CD1c-positive myeloid dendritic cell (primary cell): Measurements from ENCODE around the gene CDH13.

Source experiments
- DNase-seq: peaks from one replicate; pipeline ENCODE4 v3.0.0-alpha.2; 2016; ENCODE audit errors: extremely low spot score

Gene CDH13

DNA sequence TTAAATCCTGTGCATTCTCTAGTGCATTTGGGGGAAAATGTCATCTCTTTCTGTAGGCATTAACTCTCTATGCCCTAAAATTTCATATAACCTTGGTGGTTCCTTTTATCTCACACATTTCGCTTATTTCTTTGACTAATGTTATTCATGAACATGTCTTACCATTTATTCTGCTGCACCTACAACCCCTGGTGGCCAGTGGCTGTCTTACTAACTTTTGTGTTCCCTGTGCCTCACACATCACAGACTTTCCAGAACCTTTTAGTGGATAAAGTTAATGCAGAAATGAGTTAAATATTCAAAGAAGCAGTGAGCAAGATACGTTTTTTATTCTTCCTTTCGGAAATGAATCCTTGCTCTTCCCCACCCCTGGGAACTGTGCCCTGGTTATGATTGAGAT is 111.9 kb downstream of the CDH13 start:
- no peak for DNase-seq

- no peak for DNase-seq
Observed at GRCh38 chr16:82741073-82741615, 114.4 kb downstream of the CDH13 start.

GRCh38 chr16:82744958-82745357 is 118.2 kb downstream of the CDH13 start:
- DNase-seq, result no peak

DNA sequence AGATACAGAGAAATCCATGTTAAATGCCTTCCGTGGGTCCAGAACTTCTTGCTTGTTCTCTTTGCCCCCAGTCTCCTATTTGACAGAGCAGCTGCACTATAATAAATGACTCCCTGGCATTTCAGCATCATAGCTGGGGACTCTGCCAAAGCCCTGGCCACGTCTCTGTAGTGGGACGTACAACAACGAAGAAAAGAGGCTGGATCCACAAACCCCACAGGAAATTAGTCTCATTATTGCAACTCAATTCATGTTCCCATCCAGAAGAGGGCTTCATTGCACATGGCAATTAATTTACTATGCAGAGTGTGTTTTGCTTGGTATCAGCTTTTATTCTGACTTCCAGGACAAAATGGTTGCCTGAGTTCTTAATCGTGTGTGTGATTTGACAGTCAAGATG is 121.3 kb downstream of the CDH13 start:
- DNase-seq, result no peak

GRCh38 chr16:82750068-82750467 is 123.3 kb downstream of the CDH13 start:
- no peak for DNase-seq

- DNase-seq, result no peak
Observed at GRCh38 chr16:82751020-82751419, 124.3 kb downstream of the CDH13 start.

DNA sequence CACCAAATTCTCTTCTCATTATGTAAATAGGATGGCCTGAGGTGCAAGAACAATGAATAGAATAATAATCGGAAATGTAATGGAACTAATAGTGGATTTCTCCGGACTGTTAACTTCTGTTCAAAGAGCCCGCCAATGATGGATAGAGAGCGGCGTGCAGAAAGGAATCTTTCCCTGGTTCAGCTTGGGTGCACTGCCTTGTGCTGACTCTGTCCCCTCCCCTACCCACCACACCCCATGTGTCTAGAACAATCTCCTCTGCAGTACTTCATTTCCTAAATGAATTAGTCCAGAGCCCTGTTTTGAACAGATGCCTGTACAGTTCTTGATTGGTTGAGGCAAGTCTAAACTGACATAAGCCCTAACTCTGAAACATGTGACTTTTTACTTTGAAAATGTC is 125.4 kb downstream of the CDH13 start:
- no peak for DNase-seq

- no peak for DNase-seq
Observed at GRCh38 chr16:82753821-82754220, 127.1 kb downstream of the CDH13 start.

DNA sequence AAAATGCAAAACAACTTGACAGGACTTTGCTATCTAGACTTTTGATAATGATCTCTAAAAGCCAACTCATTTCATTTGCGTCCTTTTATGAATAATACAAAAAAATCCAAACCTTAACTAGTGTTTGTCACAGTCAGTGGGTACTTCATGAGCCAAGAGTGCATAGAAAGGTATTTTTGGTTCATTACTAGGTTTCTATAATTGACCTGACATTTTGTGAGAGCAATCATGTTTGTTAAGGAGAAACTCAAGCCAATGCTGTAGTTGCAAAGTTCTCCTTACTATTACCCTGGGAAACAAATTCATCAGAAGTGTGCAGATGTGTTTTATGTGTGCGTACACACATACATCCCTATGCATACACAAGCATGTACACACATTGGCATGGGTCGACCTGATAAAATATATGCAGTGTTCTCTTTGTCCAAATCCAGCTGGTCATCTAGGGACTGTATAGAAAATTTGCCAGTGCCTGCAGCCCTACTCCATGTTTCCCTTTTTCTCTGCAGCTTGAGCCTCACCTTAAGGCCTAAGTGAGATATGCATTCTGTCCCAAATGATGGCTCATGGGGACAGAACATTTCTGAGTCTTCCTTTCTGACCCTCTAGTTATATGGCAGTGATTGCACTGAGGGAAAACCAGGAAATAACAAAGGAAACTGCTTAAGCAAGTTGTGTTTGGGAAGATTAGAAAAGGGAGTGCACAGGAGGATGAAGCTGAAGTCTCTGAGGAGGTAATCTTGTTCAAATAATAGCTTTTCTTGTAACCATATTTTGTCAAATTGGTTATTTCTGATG is 128.1 kb downstream of the CDH13 start:
- DNase-seq, result no peak

DNA sequence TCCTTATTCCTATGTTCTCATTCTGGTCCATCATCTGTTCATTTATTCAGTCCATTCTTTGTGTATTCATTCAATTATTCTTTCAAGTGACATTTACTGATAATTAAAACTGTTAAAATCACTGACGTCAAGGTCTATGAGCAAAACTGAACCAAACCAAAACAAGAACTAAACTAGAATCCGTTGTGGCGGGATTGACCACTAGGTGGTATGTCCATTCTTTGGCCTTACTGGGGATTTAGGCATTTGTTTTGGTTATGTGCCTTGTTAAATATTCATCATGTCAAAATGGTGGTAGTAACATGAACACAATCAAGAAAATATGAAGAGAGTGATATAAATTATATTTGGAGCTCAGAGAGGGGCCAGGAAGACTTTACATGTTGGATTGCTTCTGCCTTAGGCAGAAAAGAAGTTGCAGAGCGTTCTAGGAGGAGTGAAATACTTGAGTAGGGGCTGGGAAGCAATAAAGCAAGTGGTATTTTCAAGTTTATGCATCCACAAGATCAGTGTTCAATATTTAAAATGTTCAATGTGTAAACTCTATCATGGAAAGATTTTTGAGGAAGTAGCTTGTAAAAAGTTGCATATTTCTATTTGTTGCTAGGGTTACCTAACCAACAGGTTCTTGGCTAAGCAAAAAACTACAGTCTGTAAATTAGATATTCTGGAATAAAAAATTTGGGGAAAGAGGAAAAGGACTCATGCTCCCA is 129.0 kb downstream of the CDH13 start:
- DNase-seq, result no peak

DNA sequence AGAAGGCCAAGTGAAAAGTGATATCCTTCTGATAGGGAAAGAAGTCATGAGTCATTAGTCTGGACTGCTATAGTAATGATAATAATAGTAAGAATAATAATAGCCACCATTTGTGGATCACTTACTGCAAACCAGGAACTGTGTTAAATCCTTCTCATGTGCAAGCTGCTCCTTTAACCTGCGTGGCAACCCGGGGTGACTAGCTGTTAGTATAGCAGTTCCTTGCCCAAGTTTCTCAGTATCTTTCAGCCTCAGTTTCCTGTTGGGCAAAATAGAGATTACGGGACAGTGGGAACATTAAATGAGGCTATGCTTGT is 129.5 kb downstream of the CDH13 start:
- DNase-seq, result no peak

DNA sequence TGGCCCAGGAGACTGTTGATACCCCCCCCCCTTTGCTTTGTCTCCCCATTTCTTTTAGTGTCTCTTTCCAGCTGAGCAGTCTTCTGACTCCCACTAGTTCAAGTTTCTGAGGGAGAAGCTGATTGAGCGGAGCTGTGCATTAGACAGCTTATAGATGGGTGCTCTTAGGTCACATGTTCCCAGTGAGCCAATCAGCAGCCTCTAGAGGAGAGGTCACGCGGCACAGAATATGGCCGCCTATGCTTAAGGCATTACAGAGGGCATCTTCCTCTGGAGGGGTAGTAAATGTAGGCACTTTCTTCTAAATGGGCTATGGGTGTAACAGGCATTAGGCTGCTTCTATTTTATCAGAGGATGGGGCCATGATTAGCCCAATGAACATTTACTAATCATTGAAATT is 131.6 kb downstream of the CDH13 start:
- no peak for DNase-seq

DNA sequence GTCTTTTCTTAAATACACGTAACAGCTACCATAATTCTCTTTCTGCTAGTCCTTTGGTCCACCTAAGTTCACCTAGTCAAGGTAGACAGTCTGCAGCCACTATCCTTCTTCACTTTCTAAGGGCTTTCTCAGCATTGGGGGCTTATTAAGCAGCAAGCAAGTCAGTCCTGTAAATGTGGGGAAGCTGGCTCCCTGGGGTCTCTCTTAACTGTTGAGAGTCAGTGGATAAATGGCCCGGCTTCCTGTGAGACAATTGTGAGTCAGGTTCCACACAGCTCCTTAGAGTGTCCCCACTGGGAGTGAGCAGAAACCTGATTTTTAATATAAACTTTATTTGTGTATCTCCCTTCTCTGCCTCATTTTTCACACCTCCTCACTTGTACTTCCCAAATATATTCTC is 132.1 kb downstream of the CDH13 start:
- DNase-seq, result no peak

DNA sequence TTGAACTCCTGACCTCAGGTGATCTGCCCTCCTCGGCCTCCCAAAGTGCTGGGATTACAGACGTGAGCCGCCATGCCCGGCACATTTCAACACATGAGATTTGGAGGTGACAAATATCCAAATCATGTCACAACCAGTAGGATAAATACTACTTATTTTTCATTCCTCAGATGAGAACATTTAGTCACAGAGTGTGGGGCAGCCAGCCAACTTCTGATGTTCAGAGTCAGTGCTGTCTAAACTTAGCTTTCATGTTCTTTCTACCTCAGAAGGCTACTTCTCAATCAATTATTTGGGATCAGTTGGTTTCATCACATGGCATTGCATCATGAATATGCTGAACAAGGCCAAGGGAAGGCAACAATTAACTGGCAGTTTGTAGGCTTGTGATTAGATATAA is 134.5 kb downstream of the CDH13 start:
- DNase-seq, result no peak

- DNase-seq, result no peak
Observed at GRCh38 chr16:82761858-82762257, 135.1 kb downstream of the CDH13 start.

- no peak for DNase-seq
Observed at GRCh38 chr16:82763371-82763770, 136.6 kb downstream of the CDH13 start.

DNA sequence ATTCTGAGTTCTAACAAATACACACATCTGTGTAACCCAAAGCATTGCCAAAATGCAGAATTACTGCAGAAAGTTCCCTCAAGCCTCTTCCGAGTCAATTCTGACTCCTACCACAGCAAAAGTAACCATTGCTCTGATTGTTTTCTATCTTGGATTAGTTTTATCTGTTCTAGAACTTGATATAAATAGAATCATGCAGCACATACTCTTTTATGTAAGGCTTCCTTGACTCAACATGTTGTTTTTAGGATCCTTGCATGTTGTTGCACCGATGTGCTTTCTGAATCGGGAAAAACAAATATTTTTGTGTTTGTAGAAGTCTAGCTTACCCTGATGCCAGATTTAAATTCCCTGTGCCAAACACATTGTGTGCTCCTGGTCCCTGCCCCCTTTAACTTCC is 140.4 kb downstream of the CDH13 start:
- no peak for DNase-seq

DNA sequence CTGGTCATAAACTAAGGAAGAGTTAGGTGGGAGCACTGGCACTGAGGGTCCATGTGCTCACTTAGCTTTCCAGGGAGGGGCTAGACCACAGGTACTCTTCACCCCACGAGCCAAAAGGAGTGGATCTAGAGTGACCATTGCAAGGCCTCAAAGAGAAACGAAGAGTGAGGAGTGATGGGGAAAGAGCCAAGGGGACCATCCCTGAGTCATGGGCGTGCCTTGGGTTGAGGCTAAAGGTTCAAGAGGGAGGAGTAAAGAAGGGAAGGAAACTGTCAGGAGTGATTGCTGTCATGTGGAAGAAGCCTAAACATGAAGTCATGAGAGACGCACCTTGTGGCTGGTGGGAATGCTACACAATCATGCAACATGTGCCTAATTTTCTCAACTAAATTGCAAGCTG is 141.0 kb downstream of the CDH13 start:
- no peak for DNase-seq

GRCh38 chr16:82769845-82770244 is 143.1 kb downstream of the CDH13 start:
- DNase-seq, result no peak

DNA sequence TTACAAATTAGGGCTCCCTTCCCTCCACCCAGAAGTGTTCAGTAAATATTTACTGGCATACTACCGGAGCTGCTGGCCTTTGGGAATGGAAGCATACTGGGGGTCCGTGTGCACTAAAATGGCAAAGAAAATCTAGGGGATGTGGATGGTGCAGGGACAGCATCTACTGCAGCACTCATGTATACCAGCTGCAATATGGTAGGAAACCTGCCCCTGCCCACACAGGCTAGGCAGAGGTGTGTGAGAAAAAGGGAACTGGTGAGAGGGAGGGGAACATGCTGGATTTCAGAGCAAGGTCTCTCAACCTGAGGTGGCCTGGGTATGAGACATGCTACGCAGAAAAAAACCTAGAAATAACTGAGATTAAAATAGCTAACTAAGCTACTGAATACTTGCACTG is 145.4 kb downstream of the CDH13 start:
- no peak for DNase-seq

DNA sequence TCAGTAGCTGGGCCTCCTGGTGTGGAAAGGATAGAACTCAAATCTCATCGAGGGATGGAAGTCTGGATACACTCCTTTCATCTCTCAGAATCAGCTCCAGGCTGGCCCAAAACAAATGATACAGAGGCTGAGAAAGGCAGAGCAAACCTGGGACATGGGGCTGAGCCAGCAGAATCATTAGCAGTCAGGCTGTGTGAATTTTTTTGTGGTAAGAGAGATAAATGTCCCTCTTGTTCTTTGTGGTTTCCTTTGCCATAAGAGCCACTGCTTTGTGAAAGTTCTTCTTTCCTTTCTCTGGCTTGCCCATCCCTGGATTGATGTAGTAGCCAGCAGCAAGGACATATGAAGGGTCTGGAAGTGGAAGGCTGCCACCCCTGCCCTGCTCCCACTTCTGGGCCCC is 146.2 kb downstream of the CDH13 start:
- no peak for DNase-seq

DNA sequence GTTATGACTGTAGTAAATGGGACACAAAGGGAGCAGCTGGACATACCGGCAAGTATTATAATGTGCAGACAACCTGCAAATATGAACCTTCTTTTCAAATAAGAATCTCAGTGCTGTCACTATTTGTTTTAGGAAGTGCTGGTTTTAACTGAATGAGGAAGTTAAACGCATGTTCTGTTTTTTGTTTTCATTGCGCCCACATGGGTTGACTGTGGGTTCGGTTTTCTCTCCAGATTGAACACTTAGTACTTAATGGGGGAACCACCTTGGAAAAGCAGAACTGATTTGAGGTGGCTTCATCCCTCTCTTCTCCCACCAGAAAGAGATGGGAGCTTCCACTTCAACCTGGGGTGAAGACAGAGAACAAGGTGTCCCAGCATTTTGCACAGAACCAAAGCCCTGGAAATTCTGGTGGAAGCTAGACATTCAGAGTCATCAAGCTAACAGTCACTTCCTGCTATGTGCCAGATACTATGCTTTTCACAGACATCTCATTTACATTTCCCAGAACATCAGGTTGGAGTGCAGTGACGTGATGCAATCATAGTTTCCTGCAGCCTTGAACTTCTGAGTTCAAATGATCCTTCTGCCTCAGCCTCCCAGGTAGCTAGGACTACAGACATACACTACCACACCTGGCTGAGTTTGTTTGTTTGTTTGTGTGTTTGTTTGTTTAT is 149.8 kb downstream of the CDH13 start:
- DNase-seq, result peak; percentile 75

GRCh38 chr16:82782715-82783251 is 156.0 kb downstream of the CDH13 start:
- DNase-seq, result no peak
